Transverse colon (tissue), 4 donors: Measurements from ENCODE around the gene WDR7. TPM values are rescaled to one million over a fixed set of nuclear protein-coding genes. Genes with fewer than 3 reads are reported as not detected.

Experiments
- DNase-seq: peaks from one replicate; pipeline ENCODE4 v3.0.0-alpha.2; 2019
- H3K27ac ChIP-seq, 4 donors: fragments of 200-600 bp; sonication (generic); 2 replicates each; pipeline ENCODE4 v1.5.1; 2016 to 2018; ENCODE audit warnings: inconsistent platforms in 4 of 4
- H3K27me3 ChIP-seq: fragments of 200-600 bp; sonication (generic); 2 replicates; pipeline ENCODE4 v1.5.1; 2017; ENCODE audit warnings: inconsistent platforms
- H3K36me3 ChIP-seq, 4 donors: fragments of 200-600 bp; sonication (generic); 2 replicates each; pipeline ENCODE4 v1.5.1; 2017 to 2019; ENCODE audit warnings: inconsistent platforms in 4 of 4
- H3K4me1 ChIP-seq, 4 donors: fragments of 200-600 bp; sonication (generic); 2 replicates each; pipeline ENCODE4 v1.5.1; 2017 to 2020; ENCODE audit warnings: inconsistent platforms in 4 of 4
- H3K4me3 ChIP-seq, 4 donors: fragments of 200-600 bp; sonication (generic); 1 replicate in 1 of 4; 2 replicates in 3 of 4; pipeline versions ENCODE4 v1.5.1 to v1.6.1; 2017 to 2019; ENCODE audit warnings: inconsistent platforms in 4 of 4
- H3K9me3 ChIP-seq, 2 donors: fragments of 200-600 bp; sonication (generic); 2 replicates each; pipeline ENCODE4 v1.5.1; 2017 to 2019; ENCODE audit warnings: inconsistent platforms in 2 of 2
- EP300 ChIP-seq: sonication (generic); formaldehyde crosslinking; IDR thresholded peaks from one replicate; pipeline ENCODE4 v1.6.1; 2017; ENCODE audit warnings: antibody characterized with exemption, low read depth
- POLR2A ChIP-seq: fragments of 450-650 bp; IDR thresholded peaks from one replicate; pipeline ENCODE4 v1.6.1; 2016; ENCODE audit warnings: antibody characterized with exemption, mild to moderate bottlenecking, moderate library complexity
- POLR2AphosphoS5 ChIP-seq, 3 donors: sonication (generic); formaldehyde crosslinking; IDR thresholded peaks; one replicate each; pipeline ENCODE4 v1.6.1; 2016; ENCODE audit warnings: antibody characterized with exemption in 3 of 3
- WGBS, 2 donors: methylation state at CpG; one replicate each; pipeline ENCODE4 v1.1.5; 2018; ENCODE audit warnings: low coverage in 1 of 2; 5-methylcytosine and 5-hydroxymethylcytosine counted together
- in situ Hi-C, 4 donors: fragments of 200-750 bp; cut with MboI; loops; one replicate each; pipeline versions ENCODE4 v1.15.0 to v1.15.1; 2017; ENCODE audit warnings: low sequenced_read_pairs in 3 of 4, low pct_ligation_motif_present in 1 of 4, low pct_unique_long_range_greater_than_20kb in 1 of 4
- intact Hi-C: fragments of 100-400 bp; cut with DNase I; formaldehyde crosslinking; loops from one replicate; pipeline ENCODE4 v1.15.1; 2023; ENCODE audit warnings: low total_unique reads
- total RNA-seq, 4 donors: library from RNA; depleted of rRNA; stranded (reverse); fragments of >200 nt; gene quantifications; one replicate each; pipeline ENCODE4 v1.1.0, GENCODE V29; 2016
- TF ChIP-seq, protein P1 (sequence below), 5 experiments: fragments of 200-600 bp in 3 of 5; fragments of 450-650 bp in 2 of 5; sonication (generic) in 3 of 5; IDR thresholded peaks; 1 replicate in 2 of 5; 2 replicates in 3 of 5; pipeline ENCODE4 v1.5.1; 2016 to 2017; ENCODE audit warnings: antibody characterized with exemption in 5 of 5, inconsistent platforms in 3 of 5, mild to moderate bottlenecking in 2 of 5, moderate library complexity in 1 of 5

WDR7 gene
- total RNA-seq, 4 donors from 2014 or later = 14.9 to 37.5 (median 27.9) TPM

GRCh38 chr18:56803051-56803450, 151.9 kb downstream of the WDR7 start:
- DNase-seq = no peak
- Histone ChIP-seq H3K27me3 (no peaks in the 10 kb centered on the region), H3K4me3 (no peak overlapping the region), H3K27ac (no peak overlapping the region), H3K4me1 (peaks cover 0 to 3% (median 0%) of the 10 kb centered on the region in 4 donors), H3K9me3 (no peaks in the 10 kb centered on the region), H3K36me3 (no peaks in the 10 kb centered on the region)
- in situ Hi-C loops = no loop called here
- intact Hi-C loops = no loop called here
- TF ChIP-seq POLR2AphosphoS5 (IDR thresholded peaks at IDR 0.05) (no peak), EP300 (no peak), POLR2A (no peak)
- TF ChIP-seq, protein P1, sequence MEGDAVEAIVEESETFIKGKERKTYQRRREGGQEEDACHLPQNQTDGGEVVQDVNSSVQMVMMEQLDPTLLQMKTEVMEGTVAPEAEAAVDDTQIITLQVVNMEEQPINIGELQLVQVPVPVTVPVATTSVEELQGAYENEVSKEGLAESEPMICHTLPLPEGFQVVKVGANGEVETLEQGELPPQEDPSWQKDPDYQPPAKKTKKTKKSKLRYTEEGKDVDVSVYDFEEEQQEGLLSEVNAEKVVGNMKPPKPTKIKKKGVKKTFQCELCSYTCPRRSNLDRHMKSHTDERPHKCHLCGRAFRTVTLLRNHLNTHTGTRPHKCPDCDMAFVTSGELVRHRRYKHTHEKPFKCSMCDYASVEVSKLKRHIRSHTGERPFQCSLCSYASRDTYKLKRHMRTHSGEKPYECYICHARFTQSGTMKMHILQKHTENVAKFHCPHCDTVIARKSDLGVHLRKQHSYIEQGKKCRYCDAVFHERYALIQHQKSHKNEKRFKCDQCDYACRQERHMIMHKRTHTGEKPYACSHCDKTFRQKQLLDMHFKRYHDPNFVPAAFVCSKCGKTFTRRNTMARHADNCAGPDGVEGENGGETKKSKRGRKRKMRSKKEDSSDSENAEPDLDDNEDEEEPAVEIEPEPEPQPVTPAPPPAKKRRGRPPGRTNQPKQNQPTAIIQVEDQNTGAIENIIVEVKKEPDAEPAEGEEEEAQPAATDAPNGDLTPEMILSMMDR (IDR thresholded peaks at IDR 0.05) = no peak
- WGBS, 2 donors = 97 to 100% methylated on average over 1 of the region's 1 CpG

DNA sequence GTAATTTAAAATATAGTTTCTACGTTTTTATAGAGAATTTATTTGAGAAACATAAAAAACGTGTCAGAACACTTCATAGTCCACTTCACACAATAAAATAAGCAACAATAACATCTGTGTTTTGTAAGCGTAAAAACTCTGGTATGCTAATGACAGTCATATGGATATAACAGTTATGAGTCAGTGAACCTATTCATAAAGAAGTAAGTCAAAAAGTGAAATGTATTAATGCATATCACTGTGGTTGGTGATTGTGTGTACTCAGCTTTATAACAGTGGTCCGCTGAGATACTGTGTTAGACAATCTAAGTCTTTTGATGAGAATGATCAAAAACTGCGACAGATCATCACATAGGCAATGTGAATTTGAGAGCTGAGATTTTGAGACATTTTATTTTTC, 153.2 kb downstream of the WDR7 start:
- no peak for DNase-seq
- H3K9me3 ChIP-seq = no peaks in the 10 kb centered on the region
- intact Hi-C loops (no loop called here), in situ Hi-C loops (no loop called here)
- peaks cover 0 to 3% (median 0%) of the 10 kb centered on the region in 4 donors for H3K4me1 ChIP-seq
- no peak overlapping the region for H3K27ac ChIP-seq
- no peaks in the 10 kb centered on the region for H3K27me3 ChIP-seq
- WGBS, 2 donors = 76 to 81% methylated on average over 5 of the region's 5 CpGs
- H3K36me3 ChIP-seq = no peaks in the 10 kb centered on the region
- TF ChIP-seq POLR2A (no peak), EP300 (no peak), POLR2AphosphoS5 (IDR thresholded peaks at IDR 0.05) (no peak)
- TF ChIP-seq, protein P1 (IDR thresholded peaks at IDR 0.05) = no peak
- H3K4me3 ChIP-seq = no peak overlapping the region

DNA sequence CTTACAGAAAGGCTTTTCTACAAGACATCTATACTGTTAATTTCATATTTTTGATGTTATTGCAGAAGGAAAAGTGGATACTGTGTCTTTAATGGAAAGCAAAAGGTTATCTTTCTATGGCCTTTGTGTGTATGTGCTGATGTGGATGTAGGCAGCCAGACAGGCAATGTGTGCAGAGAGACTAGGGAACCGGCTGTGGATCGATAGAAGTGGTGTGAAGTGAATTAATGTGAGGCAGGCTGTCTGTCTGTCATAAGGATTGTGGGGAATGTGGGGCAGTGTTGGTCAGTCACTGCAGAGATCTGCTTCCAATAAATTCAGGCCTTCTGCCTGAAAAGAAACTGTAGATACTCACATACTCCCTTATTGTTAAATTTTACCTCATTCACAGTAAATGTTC, 156.7 kb downstream of the WDR7 start:
- Histone ChIP-seq H3K27me3 (no peaks in the 10 kb centered on the region), H3K9me3 (no peaks in the 10 kb centered on the region), H3K4me3 (no peak overlapping the region), H3K27ac (no peak overlapping the region), H3K4me1 (no peaks in the 10 kb centered on the region), H3K36me3 (no peaks in the 10 kb centered on the region)
- 89 to 94% methylated on average over 2 of the region's 2 CpGs for WGBS, 2 donors
- no peak for TF ChIP-seq EP300
- intact Hi-C loops = no loop called here
- in situ Hi-C loops = no loop called here
- DNase-seq = no peak

DNA sequence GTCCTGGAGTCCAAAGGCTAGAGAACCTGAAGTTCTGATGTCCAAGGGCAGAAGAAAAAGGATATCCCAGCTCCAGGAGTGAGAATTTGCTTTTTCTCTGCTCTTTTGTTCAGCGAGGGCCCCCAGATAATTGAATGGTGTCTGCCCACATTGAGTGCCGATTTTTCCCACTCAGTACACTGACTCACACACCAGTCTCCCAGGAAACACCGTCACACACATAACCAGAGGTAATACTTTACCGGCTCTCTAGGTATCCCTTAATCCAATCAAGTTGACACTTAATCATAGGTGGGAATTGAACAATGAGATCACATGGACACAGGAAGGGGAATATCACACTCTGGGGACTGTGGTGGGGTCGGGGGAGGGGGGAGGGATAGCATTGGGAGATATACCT, 161.5 kb downstream of the WDR7 start:
- in situ Hi-C loops = no loop called here

DNA sequence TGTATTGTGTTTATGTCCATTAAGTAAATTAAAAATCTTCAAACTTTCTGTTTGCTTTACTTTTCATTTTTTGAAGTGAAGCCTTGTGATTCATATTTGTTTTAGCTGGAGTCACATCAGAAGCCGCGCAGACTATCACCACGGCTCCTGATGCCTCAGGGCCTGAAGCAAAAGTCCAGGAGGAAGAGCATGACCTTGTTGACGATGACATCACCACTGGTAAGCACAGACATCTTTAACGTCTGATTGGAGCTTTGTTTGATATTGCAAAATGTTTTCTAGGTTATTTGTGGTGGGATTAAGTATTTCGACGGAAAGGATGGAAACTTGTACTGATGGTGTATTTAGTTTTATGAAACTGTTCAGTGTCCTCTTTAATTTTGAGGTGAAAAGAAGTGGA, 164.8 kb downstream of the WDR7 start:
- Histone ChIP-seq H3K27ac (no peak overlapping the region), H3K9me3 (no peaks in the 10 kb centered on the region), H3K4me1 (no peaks in the 10 kb centered on the region), H3K4me3 (no peak overlapping the region), H3K36me3 (no peaks in the 10 kb centered on the region), H3K27me3 (no peaks in the 10 kb centered on the region)
- whole genome bisulfite sequencing, 2 donors = 90 to 100% methylated on average over 2 to 7 of the region's 7 CpGs
- TF ChIP-seq, protein P1 (IDR thresholded peaks at IDR 0.05) = no peak
- TF ChIP-seq EP300 = no peak
- TF ChIP-seq POLR2AphosphoS5 (IDR thresholded peaks at IDR 0.05) = no peak
- TF ChIP-seq POLR2A = no peak
- DNase-seq = no peak
- in situ Hi-C loops (no loop called here), intact Hi-C loops (no loop called here)

More for the DNA sequence above, 161.5 kb downstream of the WDR7 start:
- Histone ChIP-seq H3K9me3 (no peaks in the 10 kb centered on the region), H3K36me3 (no peaks in the 10 kb centered on the region), H3K27ac (no peak overlapping the region), H3K4me3 (no peak overlapping the region), H3K4me1 (no peaks in the 10 kb centered on the region), H3K27me3 (no peaks in the 10 kb centered on the region)
- no peak for DNase-seq
- no peak for TF ChIP-seq POLR2AphosphoS5 (IDR thresholded peaks at IDR 0.05)
- no peak for TF ChIP-seq EP300
- 93% methylated on average over 5 of the region's 5 CpGs; no CpG with 5 or more reads in 1 of the 2 donors for WGBS, 2 donors
- intact Hi-C loops = no loop called here
